GM12892 (cell line): Measurements from ENCODE around the gene UQCC3.

Source experiments
- POLR2A ChIP-seq: IDR thresholded peaks from 2 replicates; pipeline ENCODE4 v1.6.1; 2011; ENCODE audit warnings: low read depth, low read length, control low read depth
- POLR2AphosphoS5 ChIP-seq: IDR thresholded peaks from 2 replicates; pipeline ENCODE4 v1.6.1; 2011; ENCODE audit warnings: low read depth, low read length, control low read depth

DNA sequence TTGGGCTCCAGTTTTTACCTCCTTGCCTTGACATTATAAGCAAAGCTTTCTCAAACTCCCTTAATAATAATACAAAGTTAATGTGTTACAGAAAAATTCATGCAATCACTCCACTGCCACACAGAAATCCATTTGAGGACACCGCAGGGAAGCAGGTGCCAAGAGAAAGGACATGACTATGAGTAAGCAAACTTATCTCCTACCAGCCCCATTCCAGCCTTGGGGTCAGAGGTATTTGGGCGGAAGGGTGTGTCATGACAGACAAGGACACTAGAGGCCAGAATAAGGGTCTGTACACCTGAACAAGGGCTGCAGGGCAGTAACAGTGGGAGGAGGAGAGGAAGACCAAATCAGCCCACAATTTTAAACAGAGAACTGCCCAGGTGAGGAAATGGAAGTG is 41.9 kb downstream of the UQCC3 start:
- TF ChIP-seq POLR2AphosphoS5 (no peak), POLR2A (no peak)
